Endodermal cell (in vitro differentiated cells): ENCODE data around the gene POLR3E. TPM values are rescaled to one million over a fixed set of nuclear protein-coding genes. Genes with fewer than 3 reads are reported as not detected.

ENCODE experiments used
- DNase-seq: peaks from one replicate; pipeline ENCODE4 v3.0.0-alpha.2; 2017
- H3K27ac ChIP-seq: 2 replicates; pipeline ENCODE4 v1.5.1; 2013; ENCODE audit warnings: mild to moderate bottlenecking, low read depth, low read length, moderate library complexity
- H3K27me3 ChIP-seq: 2 replicates; pipeline ENCODE4 v1.6.1; 2013; ENCODE audit warnings: mild to moderate bottlenecking, low read length, moderate library complexity; ENCODE audit not compliant: insufficient read depth, control insufficient read depth, poor library complexity, severe bottlenecking
- H3K36me3 ChIP-seq: 2 replicates; pipeline ENCODE4 v1.7.0; 2013; ENCODE audit warnings: mild to moderate bottlenecking, low read length, moderate library complexity; ENCODE audit not compliant: control insufficient read depth, insufficient read depth
- H3K4me1 ChIP-seq: one replicate; pipeline ENCODE4 v1.7.0; 2013; ENCODE audit warnings: low read length; ENCODE audit not compliant: control insufficient read depth, insufficient read depth
- H3K4me3 ChIP-seq: 2 replicates; pipeline ENCODE4 v1.5.1; 2013; ENCODE audit warnings: mild to moderate bottlenecking, low read length, moderate library complexity
- H3K9ac ChIP-seq: 2 replicates; pipeline ENCODE4 v1.6.1; 2013; ENCODE audit warnings: mild to moderate bottlenecking, low read length, moderate library complexity; ENCODE audit not compliant: poor library complexity, severe bottlenecking; ENCODE audit errors: extremely low read depth
- H3K9me3 ChIP-seq: 2 replicates; pipeline ENCODE4 v1.6.1; 2013; ENCODE audit warnings: mild to moderate bottlenecking, low read length, moderate library complexity; ENCODE audit not compliant: control insufficient read depth
- H3K27ac Mint-ChIP-seq: 2 replicates; pipeline ENCODE4 v1.8.0; 2020; ENCODE audit warnings: mixed read lengths
- H3K27me3 Mint-ChIP-seq: 2 replicates; pipeline ENCODE4 v1.8.0; 2021; ENCODE audit warnings: mild to moderate bottlenecking, mixed read lengths; ENCODE audit not compliant: insufficient read depth
- H3K36me3 Mint-ChIP-seq: 2 replicates; pipeline ENCODE4 v1.8.0; 2020; ENCODE audit warnings: low read depth, mixed read lengths
- H3K4me1 Mint-ChIP-seq: 2 replicates; pipeline ENCODE4 v1.8.0; 2020; ENCODE audit warnings: mixed read lengths
- H3K4me3 Mint-ChIP-seq: 2 replicates; pipeline ENCODE4 v1.8.0; 2020; ENCODE audit warnings: mild to moderate bottlenecking, moderate library complexity, mixed read lengths
- H3K9me3 Mint-ChIP-seq: 2 replicates; pipeline ENCODE4 v1.8.0; 2020; ENCODE audit warnings: mild to moderate bottlenecking, mixed read lengths
- WGBS, 2 experiments: methylation state at CpG; one replicate each; pipeline versions ENCODE4 v1.1.5 to v1.1.7; 2013; ENCODE audit warnings: missing lambda C conversion rate in 2 of 2, mixed read lengths in 1 of 2; ENCODE audit not compliant: insufficient coverage in 1 of 2, insufficient read length in 1 of 2; 5-methylcytosine and 5-hydroxymethylcytosine counted together
- total RNA-seq, 2 donors: library from RNA; stranded (reverse); fragmentation: NEBNext Ultra II Directional in 1 of 2; extraction: Animal tissue kit (Norgen Biotek cat#: 25700) in 1 of 2; gene quantifications; 2 replicates in 1 of 2; 3 replicates in 1 of 2; pipeline ENCODE4 v1.2.1, GENCODE V29; 2021
- TF ChIP-seq, protein P1 (sequence below): fragments of 200-600 bp; sonication (generic); conservative IDR thresholded peaks from 2 replicates; pipeline ENCODE4 v1.5.0; 2021; ENCODE audit warnings: antibody characterized with exemption, mild to moderate bottlenecking

The POLR3E gene
- total RNA-seq, 2 donors from 2014 or later, result 73.1 to 73.6 TPM

GRCh38 chr16:22369221-22369811, 72.1 kb downstream of the POLR3E start:
- no peaks in the 10 kb centered on the region for H3K27me3 ChIP-seq
- H3K36me3 ChIP-seq, result peaks cover 44% of the 10 kb centered on the region
- 95% methylated on average over 2 of the region's 3 CpGs for WGBS, 2 experiments
- no peak overlapping the region for H3K4me3 Mint-ChIP-seq
- no peak for DNase-seq
- no peak overlapping the region for H3K4me3 ChIP-seq
- H3K9me3 ChIP-seq, result no peaks in the 10 kb centered on the region
- H3K4me1 ChIP-seq, result no peaks in the 10 kb centered on the region
- peaks cover 8% of the 10 kb centered on the region for H3K27me3 Mint-ChIP-seq
- no peak overlapping the region for H3K27ac ChIP-seq
- H3K36me3 Mint-ChIP-seq, result peaks cover 21% of the 10 kb centered on the region
- TF ChIP-seq, protein P1, sequence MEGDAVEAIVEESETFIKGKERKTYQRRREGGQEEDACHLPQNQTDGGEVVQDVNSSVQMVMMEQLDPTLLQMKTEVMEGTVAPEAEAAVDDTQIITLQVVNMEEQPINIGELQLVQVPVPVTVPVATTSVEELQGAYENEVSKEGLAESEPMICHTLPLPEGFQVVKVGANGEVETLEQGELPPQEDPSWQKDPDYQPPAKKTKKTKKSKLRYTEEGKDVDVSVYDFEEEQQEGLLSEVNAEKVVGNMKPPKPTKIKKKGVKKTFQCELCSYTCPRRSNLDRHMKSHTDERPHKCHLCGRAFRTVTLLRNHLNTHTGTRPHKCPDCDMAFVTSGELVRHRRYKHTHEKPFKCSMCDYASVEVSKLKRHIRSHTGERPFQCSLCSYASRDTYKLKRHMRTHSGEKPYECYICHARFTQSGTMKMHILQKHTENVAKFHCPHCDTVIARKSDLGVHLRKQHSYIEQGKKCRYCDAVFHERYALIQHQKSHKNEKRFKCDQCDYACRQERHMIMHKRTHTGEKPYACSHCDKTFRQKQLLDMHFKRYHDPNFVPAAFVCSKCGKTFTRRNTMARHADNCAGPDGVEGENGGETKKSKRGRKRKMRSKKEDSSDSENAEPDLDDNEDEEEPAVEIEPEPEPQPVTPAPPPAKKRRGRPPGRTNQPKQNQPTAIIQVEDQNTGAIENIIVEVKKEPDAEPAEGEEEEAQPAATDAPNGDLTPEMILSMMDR, result no peak
- peak overlapping the region; percentile 13 for H3K27ac Mint-ChIP-seq
- peaks cover 22% of the 10 kb centered on the region for H3K4me1 Mint-ChIP-seq
- H3K9me3 Mint-ChIP-seq, result no peaks in the 10 kb centered on the region
- no peak overlapping the region for H3K9ac ChIP-seq

GRCh38 chr16:22370038-22370820, 73.0 kb downstream of the POLR3E start:
- peaks cover 8% of the 10 kb centered on the region for H3K27me3 Mint-ChIP-seq
- 82 to 100% methylated on average over 1 to 2 of the region's 2 CpGs for WGBS, 2 experiments
- Histone ChIP-seq H3K9ac (no peak overlapping the region), H3K27me3 (no peaks in the 10 kb centered on the region), H3K27ac (no peak overlapping the region), H3K4me3 (peak overlapping the region; percentile 30), H3K36me3 (peaks cover 34% of the 10 kb centered on the region), H3K9me3 (no peaks in the 10 kb centered on the region), H3K4me1 (no peaks in the 10 kb centered on the region)
- H3K27ac Mint-ChIP-seq, result no peak overlapping the region
- peaks cover 22% of the 10 kb centered on the region for H3K4me1 Mint-ChIP-seq
- DNase-seq, result no peak
- TF ChIP-seq, protein P1, result no peak
- no peak overlapping the region for H3K4me3 Mint-ChIP-seq
- H3K36me3 Mint-ChIP-seq, result peaks cover 14% of the 10 kb centered on the region
- no peaks in the 10 kb centered on the region for H3K9me3 Mint-ChIP-seq

DNA sequence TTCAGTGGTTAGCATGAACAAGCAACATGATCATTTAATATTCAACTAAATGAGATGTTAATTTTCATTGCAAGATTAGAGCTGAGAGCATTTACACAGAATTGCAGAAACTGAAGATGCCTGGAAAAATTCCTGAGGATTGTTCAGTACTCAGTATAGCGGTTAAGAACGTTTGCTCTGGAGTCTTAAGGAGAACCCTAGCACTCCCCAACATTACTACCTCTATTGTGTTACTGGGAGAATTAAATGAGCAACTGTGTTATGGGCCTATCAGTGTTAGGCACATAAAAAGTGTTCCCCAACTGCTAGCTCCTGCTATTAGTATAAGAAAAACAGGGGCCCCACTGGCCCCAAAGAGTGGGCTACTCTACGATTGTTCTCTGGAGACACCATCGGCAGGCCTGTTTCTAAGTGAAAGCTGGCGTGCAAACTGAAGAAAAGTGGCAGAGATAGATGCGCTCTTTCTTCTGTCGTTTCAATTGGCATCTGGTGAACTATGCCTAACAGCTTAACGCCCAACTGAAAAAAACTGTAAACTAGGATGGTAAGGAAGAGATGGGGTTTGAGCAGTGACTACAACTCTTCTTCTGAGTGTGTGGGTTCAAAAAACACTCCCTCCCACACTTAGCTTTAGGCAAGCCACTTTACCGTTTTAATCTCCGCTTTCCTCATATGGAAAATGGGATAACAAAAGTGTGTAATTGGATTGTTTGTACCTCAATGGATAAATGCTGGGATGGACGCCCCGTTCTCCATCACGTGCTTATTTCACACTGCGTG, 75.9 kb downstream of the POLR3E start:
- Histone ChIP-seq H3K9me3 (no peaks in the 10 kb centered on the region), H3K27ac (no peak overlapping the region), H3K4me1 (peaks cover 2% of the 10 kb centered on the region), H3K27me3 (no peaks in the 10 kb centered on the region), H3K4me3 (peak overlapping the region; percentile 95), H3K9ac (peak overlapping the region; percentile 76), H3K36me3 (peaks cover 17% of the 10 kb centered on the region)
- 37 to 97% methylated on average over 5 to 13 of the region's 14 CpGs for WGBS, 2 experiments
- TF ChIP-seq, protein P1, result no peak
- peaks cover 33% of the 10 kb centered on the region for H3K4me1 Mint-ChIP-seq
- peak overlapping the region; percentile 77 for H3K4me3 Mint-ChIP-seq
- no peak overlapping the region for H3K27ac Mint-ChIP-seq
- H3K27me3 Mint-ChIP-seq, result peaks cover 10% of the 10 kb centered on the region
- H3K36me3 Mint-ChIP-seq, result peaks cover 8% of the 10 kb centered on the region
- no peaks in the 10 kb centered on the region for H3K9me3 Mint-ChIP-seq
- no peak for DNase-seq
